GM23248 (cell line): ENCODE results near the gene LIMS2.

ENCODE experiments used
- EZH2 ChIP-seq: fragments of 200-600 bp; sonication (generic); IDR thresholded peaks from 2 replicates; pipeline ENCODE4 v1.6.1; 2018; ENCODE audit warnings: antibody characterized with exemption, mild to moderate bottlenecking; ENCODE audit not compliant: insufficient read depth, poor library complexity, severe bottlenecking
- EZH2phosphoT487 ChIP-seq: fragments of 200-600 bp; sonication (generic); IDR thresholded peaks from 2 replicates; pipeline ENCODE4 v1.6.1; 2018; ENCODE audit warnings: antibody characterized with exemption, moderate library complexity, mild to moderate bottlenecking, low read depth; ENCODE audit not compliant: insufficient read depth

GRCh38 chr2:127654838-127655175, 20.5 kb downstream of the LIMS2 start:
- TF ChIP-seq EZH2, result no peak
- no peak for TF ChIP-seq EZH2phosphoT487
